CD4-positive, CD25-positive, alpha-beta regulatory T cell (primary cell): Measurements from ENCODE around the gene UAP1. TPM values are rescaled to one million over a fixed set of nuclear protein-coding genes. Genes with fewer than 3 reads are reported as not detected.

Source experiments
- ATAC-seq, 2 donors: fragments of 150-1000 bp; cut with Tn5 transposase; one replicate each; pipeline ENCODE4 v1.10.0; 2021; ENCODE audit warnings: low read depth in 2 of 2, moderate number of reproducible peaks in 2 of 2, moderate library complexity in 1 of 2
- DNase-seq, 3 donors: peaks; one replicate each; pipeline versions ENCODE4 v3.0.0 to v3.0.0-alpha.2; 2012 to 2022; ENCODE audit warnings: mixed read lengths in 1 of 3
- H3K27ac ChIP-seq: one replicate; pipeline ENCODE4 v1.7.0; 2013; ENCODE audit warnings: mild to moderate bottlenecking, low read length; ENCODE audit not compliant: insufficient read depth, poor library complexity, severe bottlenecking
- H3K27me3 ChIP-seq: one replicate; pipeline ENCODE4 v1.7.0; 2013; ENCODE audit warnings: low read length; ENCODE audit not compliant: control insufficient read depth, insufficient read depth
- H3K36me3 ChIP-seq: one replicate; pipeline ENCODE4 v1.7.0; 2013; ENCODE audit warnings: mild to moderate bottlenecking, low read length, moderate library complexity; ENCODE audit not compliant: control insufficient read depth, insufficient read depth
- H3K4me1 ChIP-seq: 2 replicates; pipeline ENCODE4 v1.7.0; 2013; ENCODE audit warnings: mild to moderate bottlenecking, low read length; ENCODE audit not compliant: insufficient read depth, control insufficient read depth, poor library complexity, severe bottlenecking
- H3K4me3 ChIP-seq: one replicate; pipeline ENCODE4 v1.7.0; 2013; ENCODE audit warnings: low read depth, mild to moderate bottlenecking, low read length, moderate library complexity
- H3K9me3 ChIP-seq, 2 experiments: 1 replicate in 1 of 2; 2 replicates in 1 of 2; pipeline ENCODE4 v1.7.0; 2013; ENCODE audit warnings: low read length in 2 of 2, mild to moderate bottlenecking in 1 of 2, moderate library complexity in 1 of 2; ENCODE audit not compliant: control insufficient read depth in 2 of 2
- H3K27ac Mint-ChIP-seq, 3 donors: one replicate each; pipeline ENCODE4 v1.8.0; 2020 to 2022; ENCODE audit warnings: mild to moderate bottlenecking in 3 of 3, mixed read lengths in 3 of 3, moderate library complexity in 2 of 3
- H3K27me3 Mint-ChIP-seq: one replicate; pipeline ENCODE4 v1.8.0; 2022; ENCODE audit warnings: mild to moderate bottlenecking, mixed read lengths
- H3K36me3 Mint-ChIP-seq: one replicate; pipeline ENCODE4 v1.8.0; 2020; ENCODE audit warnings: mixed read lengths
- H3K4me1 Mint-ChIP-seq, 4 donors: one replicate each; pipeline ENCODE4 v1.8.0; 2020 to 2022; ENCODE audit warnings: mixed read lengths in 4 of 4, mild to moderate bottlenecking in 1 of 4
- H3K4me3 Mint-ChIP-seq, 4 donors: one replicate each; pipeline ENCODE4 v1.8.0; 2020 to 2022; ENCODE audit warnings: mild to moderate bottlenecking in 4 of 4, mixed read lengths in 4 of 4, moderate library complexity in 3 of 4
- H3K9me3 Mint-ChIP-seq, 7 donors: one replicate each; pipeline ENCODE4 v1.8.0; 2020 to 2022; ENCODE audit warnings: mixed read lengths in 7 of 7, mild to moderate bottlenecking in 3 of 7, moderate library complexity in 2 of 7
- polyA plus RNA-seq, 4 donors: library from polyadenylated mRNA; unstranded; fragments of 300-500 nt; fragmentation: Illumina TruSeq; gene quantifications; one replicate each; pipeline ENCODE4 v1.2.3, GENCODE V29; 2021
- total RNA-seq: library from RNA; stranded (reverse); gene quantifications from one replicate; pipeline ENCODE4 v1.2.3, GENCODE V29; 2022

UAP1 gene
- total and polyA plus RNA-seq, 5 donors from 2014 or later = 17.1 to 25.7 (median 21.5) TPM

GRCh38 chr1:162629651-162630050, 68.1 kb downstream of the UAP1 start:
- H3K36me3 Mint-ChIP-seq = no peaks in the 10 kb centered on the region
- Histone ChIP-seq H3K4me1 (no peaks in the 10 kb centered on the region), H3K4me3 (no peak overlapping the region), H3K9me3 (no peaks in the 10 kb centered on the region), H3K27ac (no peak overlapping the region), H3K27me3 (peaks cover 4% of the 10 kb centered on the region), H3K36me3 (no peaks in the 10 kb centered on the region)
- no peak overlapping the region for H3K4me3 Mint-ChIP-seq
- H3K4me1 Mint-ChIP-seq = no peaks in the 10 kb centered on the region
- peaks cover 19% of the 10 kb centered on the region for H3K27me3 Mint-ChIP-seq
- ATAC-seq (no peak), DNase-seq (no peak)
- no peak overlapping the region for H3K27ac Mint-ChIP-seq
- peaks cover 0 to 2% (median 0%) of the 10 kb centered on the region in 7 donors for H3K9me3 Mint-ChIP-seq

GRCh38 chr1:162631546-162632191, 70.1 kb downstream of the UAP1 start:
- no peak overlapping the region for H3K4me3 ChIP-seq

GRCh38 chr1:162632217-162632666, 70.7 kb downstream of the UAP1 start, which contains the start of gene DDR2:
Gene DDR2, plus strand, starts transcription at chr1:162632464. Its CDS starts 86,600 bp downstream, at chr1:162719064.
- ATAC-seq (no peak), DNase-seq (no peak)
- no peaks in the 10 kb centered on the region for H3K36me3 ChIP-seq
- H3K27me3 ChIP-seq = peaks cover 2% of the 10 kb centered on the region
- H3K9me3 Mint-ChIP-seq = peaks cover 0 to 2% (median 0%) of the 10 kb centered on the region in 7 donors
- H3K4me1 Mint-ChIP-seq = no peaks in the 10 kb centered on the region
- H3K27me3 Mint-ChIP-seq = peaks cover 13% of the 10 kb centered on the region
- H3K9me3 ChIP-seq = no peaks in the 10 kb centered on the region
- no peaks in the 10 kb centered on the region for H3K36me3 Mint-ChIP-seq
- H3K4me3 Mint-ChIP-seq = no peak within 1 kb of the TSS
- H3K4me1 ChIP-seq = no peaks in the 10 kb centered on the region
- no peak within 1 kb of the TSS for H3K4me3 ChIP-seq
- no peak within 1 kb of the TSS for H3K27ac ChIP-seq
- no peak within 1 kb of the TSS for H3K27ac Mint-ChIP-seq

More at GRCh38 chr1:162631546-162632191, 70.1 kb downstream of the UAP1 start:
- ATAC-seq (no peak), DNase-seq (no peak)
- Histone ChIP-seq H3K27ac (no peak overlapping the region), H3K27me3 (peaks cover 2% of the 10 kb centered on the region), H3K36me3 (no peaks in the 10 kb centered on the region), H3K9me3 (no peaks in the 10 kb centered on the region), H3K4me1 (no peaks in the 10 kb centered on the region)
- Mint-ChIP-seq H3K27ac (no peak overlapping the region), H3K4me1 (no peaks in the 10 kb centered on the region), H3K27me3 (peaks cover 18% of the 10 kb centered on the region), H3K36me3 (no peaks in the 10 kb centered on the region), H3K9me3 (peaks cover 0 to 2% (median 0%) of the 10 kb centered on the region in 7 donors), H3K4me3 (no peak overlapping the region)

- H3K4me3 ChIP-seq = no peak overlapping the region
- no peaks in the 10 kb centered on the region for H3K36me3 Mint-ChIP-seq
- no peak overlapping the region for H3K4me3 Mint-ChIP-seq
Observed at GRCh38 chr1:162632698-162633080, 71.2 kb downstream of the UAP1 start.

GRCh38 chr1:162633081-162633762, 71.7 kb downstream of the UAP1 start:
- Mint-ChIP-seq H3K4me3 (no peak overlapping the region), H3K9me3 (peaks cover 0 to 2% (median 0%) of the 10 kb centered on the region in 7 donors), H3K4me1 (no peaks in the 10 kb centered on the region), H3K27me3 (peaks cover 13% of the 10 kb centered on the region), H3K36me3 (no peaks in the 10 kb centered on the region), H3K27ac (no peak overlapping the region)
- Histone ChIP-seq H3K36me3 (no peaks in the 10 kb centered on the region), H3K4me3 (no peak overlapping the region), H3K27ac (no peak overlapping the region), H3K27me3 (peaks cover 2% of the 10 kb centered on the region), H3K4me1 (no peaks in the 10 kb centered on the region), H3K9me3 (no peaks in the 10 kb centered on the region)
- ATAC-seq (no peak), DNase-seq (no peak)

More at GRCh38 chr1:162632698-162633080, 71.2 kb downstream of the UAP1 start:
- DNase-seq = no peak
- Mint-ChIP-seq H3K27me3 (peaks cover 13% of the 10 kb centered on the region), H3K27ac (no peak overlapping the region), H3K4me1 (no peaks in the 10 kb centered on the region), H3K9me3 (peaks cover 0 to 2% (median 0%) of the 10 kb centered on the region in 7 donors)
- ATAC-seq = no peak
- Histone ChIP-seq H3K27ac (no peak overlapping the region), H3K36me3 (no peaks in the 10 kb centered on the region), H3K27me3 (peaks cover 2% of the 10 kb centered on the region), H3K9me3 (no peaks in the 10 kb centered on the region), H3K4me1 (no peaks in the 10 kb centered on the region)

GRCh38 chr1:162635418-162635817, 73.9 kb downstream of the UAP1 start:
- no peak overlapping the region for H3K27ac Mint-ChIP-seq
- no peaks in the 10 kb centered on the region for H3K4me1 Mint-ChIP-seq

GRCh38 chr1:162639718-162640117, 78.2 kb downstream of the UAP1 start:
- peaks cover 0 to 2% (median 0%) of the 10 kb centered on the region in 7 donors for H3K9me3 Mint-ChIP-seq
- H3K4me3 ChIP-seq = no peak overlapping the region
- no peak overlapping the region for H3K27ac ChIP-seq
- ATAC-seq (no peak), DNase-seq (no peak)
- peaks cover 5% of the 10 kb centered on the region for H3K27me3 Mint-ChIP-seq
- no peak overlapping the region for H3K27ac Mint-ChIP-seq
- no peaks in the 10 kb centered on the region for H3K36me3 ChIP-seq
- H3K4me1 Mint-ChIP-seq = no peaks in the 10 kb centered on the region
- H3K9me3 ChIP-seq = no peaks in the 10 kb centered on the region
- peaks cover 3% of the 10 kb centered on the region for H3K27me3 ChIP-seq
- no peak overlapping the region for H3K4me3 Mint-ChIP-seq
- no peaks in the 10 kb centered on the region for H3K36me3 Mint-ChIP-seq
- no peaks in the 10 kb centered on the region for H3K4me1 ChIP-seq

More at GRCh38 chr1:162635418-162635817, 73.9 kb downstream of the UAP1 start:
- Mint-ChIP-seq H3K36me3 (no peaks in the 10 kb centered on the region), H3K9me3 (peaks cover 0 to 2% (median 0%) of the 10 kb centered on the region in 7 donors), H3K4me3 (no peak overlapping the region), H3K27me3 (peaks cover 5% of the 10 kb centered on the region)
- Histone ChIP-seq H3K27ac (no peak overlapping the region), H3K4me3 (no peak overlapping the region), H3K9me3 (no peaks in the 10 kb centered on the region), H3K27me3 (peaks cover 2% of the 10 kb centered on the region), H3K36me3 (no peaks in the 10 kb centered on the region), H3K4me1 (no peaks in the 10 kb centered on the region)
- DNase-seq (no peak), ATAC-seq (no peak)
